RPMI8226 (cell line): ENCODE measurements around the gene GIPC2.
"Not testable (repeated sequence)": the region's sequence is repeated elsewhere in the genome, so short reads cannot be mapped to it uniquely, and the experiment has no call there.

Source experiments
- DNase-seq: peaks from one replicate; pipeline ENCODE4 v3.0.0-alpha.2; 2015

Gene GIPC2, protein sequence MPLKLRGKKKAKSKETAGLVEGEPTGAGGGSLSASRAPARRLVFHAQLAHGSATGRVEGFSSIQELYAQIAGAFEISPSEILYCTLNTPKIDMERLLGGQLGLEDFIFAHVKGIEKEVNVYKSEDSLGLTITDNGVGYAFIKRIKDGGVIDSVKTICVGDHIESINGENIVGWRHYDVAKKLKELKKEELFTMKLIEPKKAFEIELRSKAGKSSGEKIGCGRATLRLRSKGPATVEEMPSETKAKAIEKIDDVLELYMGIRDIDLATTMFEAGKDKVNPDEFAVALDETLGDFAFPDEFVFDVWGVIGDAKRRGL

DNA sequence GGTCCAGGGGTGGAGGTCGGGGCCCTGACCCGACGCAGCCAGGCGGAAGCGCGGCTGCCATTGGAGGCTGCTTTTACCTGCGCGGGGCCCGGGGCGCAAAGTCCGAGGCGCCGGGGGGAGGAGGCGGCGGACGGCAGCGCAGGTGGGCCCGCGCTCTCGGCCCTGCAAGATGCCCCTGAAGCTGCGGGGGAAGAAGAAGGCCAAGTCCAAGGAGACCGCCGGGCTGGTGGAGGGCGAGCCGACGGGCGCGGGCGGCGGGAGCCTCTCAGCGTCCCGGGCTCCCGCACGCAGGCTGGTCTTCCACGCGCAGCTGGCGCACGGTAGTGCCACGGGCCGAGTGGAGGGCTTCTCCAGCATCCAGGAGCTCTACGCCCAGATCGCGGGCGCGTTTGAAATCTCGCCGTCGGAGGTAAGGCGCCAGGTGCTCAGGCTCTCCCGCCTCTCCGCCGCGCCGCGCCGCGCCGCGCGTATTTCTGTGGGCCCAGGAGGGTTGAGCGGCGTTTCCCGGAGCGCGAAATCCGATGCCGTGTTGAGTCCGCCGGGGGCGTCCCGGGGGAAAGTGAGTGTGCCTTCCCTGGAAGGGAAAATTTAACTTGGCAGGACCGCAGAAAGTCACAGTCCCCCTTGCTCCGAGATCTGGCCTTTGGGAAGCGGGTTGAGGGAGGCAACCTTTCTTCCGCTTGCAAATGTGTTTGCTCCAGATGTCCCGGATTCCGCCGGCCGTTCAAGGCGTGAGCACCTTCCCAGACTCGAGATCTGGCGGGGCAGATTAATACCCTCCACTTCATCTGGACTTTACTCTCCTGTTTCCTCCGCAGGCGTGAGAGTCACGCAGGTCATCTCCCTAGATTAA is at the start of gene GIPC2:
Gene GIPC2, plus strand, starts transcription at position 41 of the 853 bp plus-strand sequence. Its CDS starts 129 bp downstream, at position 170.
- DNase-seq: no peak

DNA sequence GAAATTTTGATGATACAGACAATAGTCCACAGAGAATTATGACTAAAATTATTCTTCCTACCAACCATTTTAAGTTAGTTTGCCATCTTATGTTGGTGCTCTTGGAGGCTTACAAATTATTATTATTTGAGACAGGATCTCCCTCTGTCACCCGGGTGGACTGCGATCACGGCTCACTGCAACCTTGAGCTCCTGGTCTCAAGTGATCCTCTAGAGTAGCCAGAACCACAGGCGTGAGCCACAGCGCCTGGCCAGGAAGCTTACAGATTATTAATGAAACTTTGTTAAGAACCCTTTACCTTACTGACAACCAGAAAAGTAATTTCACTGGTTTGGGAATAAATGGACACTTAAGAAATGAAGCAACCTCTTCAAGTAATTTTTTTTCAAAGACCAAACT is 49.0 kb upstream of the GIPC2 start:
- no peak for DNase-seq

DNA sequence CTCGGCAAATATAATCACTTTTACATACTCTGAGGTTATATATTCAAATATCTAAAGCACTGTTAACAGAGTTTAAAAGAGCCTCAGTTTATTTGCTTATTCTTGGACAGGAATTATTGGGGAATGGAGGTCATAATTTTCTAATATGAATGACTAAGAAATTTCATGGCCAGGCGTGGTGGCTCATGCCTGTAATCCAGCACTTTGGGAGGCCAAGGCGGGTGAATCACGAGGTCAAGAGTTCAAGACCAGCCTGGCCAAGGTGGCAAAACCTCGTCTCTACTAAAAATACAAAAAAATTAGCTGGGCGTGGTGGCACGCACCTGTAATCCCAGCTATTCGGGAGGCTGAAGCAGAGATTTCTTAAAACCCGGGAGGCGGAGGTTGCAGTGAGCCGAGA is 45.2 kb upstream of the GIPC2 start:
- not testable (repeated sequence) for DNase-seq

DNA sequence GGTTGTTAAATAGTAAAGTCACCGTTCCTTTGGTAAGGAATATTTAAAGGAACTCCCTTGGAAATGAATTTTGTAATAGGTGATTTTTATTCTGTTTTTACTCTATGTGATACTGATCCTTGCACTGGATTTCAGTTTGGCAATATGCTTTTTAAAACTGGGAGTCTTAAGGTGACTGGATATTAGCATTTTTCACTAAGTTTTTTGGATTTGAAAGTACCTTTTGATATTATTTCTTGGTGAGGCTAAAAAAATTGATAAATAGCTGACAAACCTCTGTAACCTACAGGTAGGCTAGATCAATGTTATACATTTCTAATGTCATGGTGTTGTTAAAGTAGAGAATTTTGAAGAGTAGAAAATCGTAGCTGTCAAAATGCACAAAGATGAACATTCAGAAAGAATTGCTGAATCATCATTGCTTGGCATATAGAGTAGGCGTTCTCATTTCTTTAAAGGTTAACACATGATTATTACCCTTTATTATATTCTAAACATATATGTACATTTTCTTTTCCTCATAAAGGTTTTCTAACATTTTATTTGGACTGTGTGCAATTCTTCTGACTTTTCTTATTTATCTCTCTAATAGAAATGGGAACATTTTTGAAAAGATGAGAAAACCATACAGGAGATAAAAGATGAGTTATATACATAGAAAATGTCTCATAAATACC is 42.6 kb upstream of the GIPC2 start:
- no peak for DNase-seq

DNA sequence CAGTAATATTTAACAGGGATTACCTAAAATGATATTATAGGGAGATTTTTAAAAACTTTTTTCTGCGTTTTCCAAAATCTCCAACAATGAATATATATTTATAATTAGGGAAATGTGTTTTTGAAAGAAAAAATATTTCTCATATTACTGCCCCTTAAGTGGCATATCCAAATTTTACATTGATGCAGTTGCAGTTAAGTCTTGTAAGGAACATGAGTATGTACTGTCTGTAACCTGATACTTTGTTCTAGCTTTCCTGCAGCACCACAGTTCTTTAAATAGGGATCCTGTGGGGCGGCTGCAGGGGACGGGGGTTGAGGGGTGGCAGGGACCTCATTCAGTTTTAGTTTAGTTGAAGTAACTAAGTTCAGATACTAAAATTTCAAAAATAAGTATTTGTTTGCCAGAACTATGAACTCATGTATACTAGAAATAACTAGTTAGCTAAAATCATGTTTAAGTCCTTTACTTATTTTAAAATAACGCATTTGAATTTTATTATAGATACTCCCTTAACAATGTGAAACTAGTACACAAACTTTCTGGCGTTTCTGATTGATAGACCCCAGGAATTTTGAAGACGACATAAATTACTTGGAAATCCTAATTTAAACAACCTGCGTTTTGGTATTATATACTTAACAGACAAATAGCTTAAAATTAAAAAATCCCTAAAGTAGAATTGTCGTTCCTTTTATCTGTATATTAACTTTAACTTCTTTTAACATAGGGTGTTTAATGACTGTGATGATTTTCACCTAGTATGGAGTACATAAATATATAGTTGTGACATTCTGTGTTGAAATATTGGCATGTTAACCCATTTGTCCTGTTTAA is 41.7 kb upstream of the GIPC2 start:
- peak; percentile 50 for DNase-seq

DNA sequence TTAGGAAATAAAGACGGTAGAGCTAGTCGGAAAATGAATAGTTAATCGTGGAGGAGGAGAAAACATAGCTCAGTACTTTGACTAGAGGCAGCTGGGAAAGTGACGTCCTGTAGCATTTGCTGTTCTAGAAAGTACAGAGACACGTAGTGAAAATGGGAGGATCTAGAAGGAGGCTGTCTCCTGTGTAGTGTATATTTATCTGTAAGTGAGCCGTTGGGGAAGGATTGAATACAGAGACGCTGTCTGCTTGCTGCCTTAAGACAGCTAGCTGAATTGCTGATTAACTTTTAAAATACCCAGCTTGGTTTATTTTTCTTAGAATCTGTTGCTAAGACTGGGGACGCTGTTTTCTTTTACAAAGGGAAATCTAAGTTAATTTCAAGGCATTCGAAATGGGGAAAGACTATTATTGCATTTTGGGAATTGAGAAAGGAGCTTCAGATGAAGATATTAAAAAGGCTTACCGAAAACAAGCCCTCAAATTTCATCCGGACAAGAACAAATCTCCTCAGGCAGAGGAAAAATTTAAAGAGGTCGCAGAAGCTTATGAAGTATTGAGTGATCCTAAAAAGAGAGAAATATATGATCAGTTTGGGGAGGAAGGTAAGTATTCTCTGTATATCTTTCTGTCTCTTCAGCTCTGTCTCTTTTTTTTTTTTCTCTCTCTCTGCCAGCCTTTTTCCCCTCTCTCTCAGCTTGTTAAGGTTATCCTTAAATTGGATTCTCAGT is 40.9 kb upstream of the GIPC2 start, which contains the start of gene DNAJB4:
Gene DNAJB4, plus strand, starts transcription at position 221 of the 729 bp plus-strand sequence. Its CDS starts 172 bp downstream, at position 393.
- DNase-seq: peak; percentile 90

DNA sequence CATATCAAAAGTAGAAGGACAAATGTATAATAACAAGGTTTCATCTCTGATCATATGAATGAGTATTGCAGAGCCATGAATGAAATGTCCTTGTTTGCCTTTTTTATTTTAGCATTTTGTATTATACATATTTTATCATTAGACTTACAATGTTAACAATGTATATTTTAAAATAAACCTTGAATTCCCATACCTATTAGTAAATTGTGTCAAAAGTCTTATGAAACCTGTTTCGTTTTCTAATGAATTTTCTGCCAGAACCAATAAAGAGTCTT is 40.4 kb upstream of the GIPC2 start:
- no peak for DNase-seq

DNA sequence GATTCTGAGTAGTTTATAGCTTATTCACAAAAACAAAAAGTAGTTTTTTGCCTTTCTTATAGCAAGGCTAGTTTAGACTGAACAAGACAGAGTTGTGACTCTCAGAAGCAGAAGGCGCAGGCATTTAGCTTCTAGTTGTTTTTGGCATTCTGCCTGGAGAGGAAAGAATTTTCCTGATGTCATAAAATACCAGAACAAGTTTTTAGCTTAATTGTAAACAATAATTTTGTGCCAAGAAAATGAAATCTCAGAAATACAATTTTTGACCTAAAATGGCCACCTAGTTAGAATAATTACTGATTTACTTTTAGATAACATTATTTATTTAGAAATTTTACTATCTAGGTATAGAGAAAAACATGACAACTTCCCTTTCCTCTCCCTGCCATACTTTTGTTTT is 40.0 kb upstream of the GIPC2 start:
- peak; percentile 74 for DNase-seq

DNA sequence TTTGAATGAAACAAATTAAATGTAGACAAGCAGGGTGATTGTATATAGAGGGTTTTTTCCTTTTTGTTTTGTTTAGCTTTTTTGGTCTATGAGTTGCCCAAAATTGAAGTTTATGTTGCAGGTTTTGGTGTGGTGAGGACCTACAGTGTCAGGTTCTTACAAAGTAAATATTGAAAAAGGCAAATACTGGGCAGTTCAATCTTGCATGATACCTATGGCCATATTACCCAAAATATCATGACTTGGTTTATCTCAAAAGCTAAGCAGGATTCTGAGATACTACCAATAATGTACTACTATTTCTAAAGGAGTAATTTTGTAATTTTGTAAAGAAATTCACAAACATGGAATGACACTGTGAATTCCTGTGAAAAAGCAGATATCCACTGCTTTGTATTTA is 39.2 kb upstream of the GIPC2 start:
- DNase-seq: no peak

DNA sequence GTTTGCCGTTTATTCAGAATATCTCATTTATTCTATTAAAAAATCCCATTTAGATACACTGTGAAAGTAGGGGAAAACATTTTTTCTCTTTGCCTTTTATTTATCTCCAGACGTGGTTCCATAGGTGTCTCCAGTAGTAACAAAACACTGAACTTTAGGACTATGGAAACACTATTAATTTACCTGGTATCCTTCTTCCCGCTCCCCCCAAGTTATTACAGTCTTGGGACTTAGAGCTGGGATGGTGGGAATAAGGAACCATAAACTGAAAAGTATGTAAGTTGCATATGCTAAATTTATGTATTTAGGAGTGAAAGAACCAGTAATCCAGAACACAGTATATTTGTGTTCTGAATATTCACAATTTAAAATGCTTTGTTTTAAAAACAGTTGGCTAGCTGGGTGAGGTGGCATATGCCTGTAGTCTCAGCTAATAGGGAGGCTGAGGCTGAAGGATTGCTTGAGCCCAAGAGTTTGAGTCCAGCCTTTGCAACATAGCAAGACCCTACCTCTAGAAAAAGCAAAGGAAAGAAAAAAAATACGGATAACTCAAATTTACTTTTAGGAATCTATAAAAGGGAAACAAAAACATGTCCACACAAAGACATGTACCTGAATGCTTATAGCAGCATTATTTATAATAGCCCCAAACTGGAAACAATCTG is 38.0 kb upstream of the GIPC2 start:
- no peak for DNase-seq

DNA sequence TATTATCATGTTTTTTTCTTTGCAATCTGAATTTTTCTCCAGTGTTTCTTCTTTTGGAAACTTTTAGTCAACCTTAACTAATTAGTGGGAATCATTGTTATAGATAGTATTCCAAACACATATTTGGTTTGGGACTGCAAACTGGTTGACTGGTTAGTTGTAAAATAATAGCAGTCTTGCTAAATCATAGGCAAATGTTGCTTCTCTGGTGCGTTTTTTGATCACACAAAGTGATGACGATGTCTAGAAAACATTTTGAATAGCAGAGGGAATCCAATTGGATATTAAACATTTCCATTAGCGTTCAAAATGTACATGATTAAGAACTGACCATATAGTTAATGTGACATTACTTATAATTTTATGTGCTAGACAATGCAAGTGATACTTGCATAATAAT is 36.5 kb upstream of the GIPC2 start:
- DNase-seq: no peak

DNA sequence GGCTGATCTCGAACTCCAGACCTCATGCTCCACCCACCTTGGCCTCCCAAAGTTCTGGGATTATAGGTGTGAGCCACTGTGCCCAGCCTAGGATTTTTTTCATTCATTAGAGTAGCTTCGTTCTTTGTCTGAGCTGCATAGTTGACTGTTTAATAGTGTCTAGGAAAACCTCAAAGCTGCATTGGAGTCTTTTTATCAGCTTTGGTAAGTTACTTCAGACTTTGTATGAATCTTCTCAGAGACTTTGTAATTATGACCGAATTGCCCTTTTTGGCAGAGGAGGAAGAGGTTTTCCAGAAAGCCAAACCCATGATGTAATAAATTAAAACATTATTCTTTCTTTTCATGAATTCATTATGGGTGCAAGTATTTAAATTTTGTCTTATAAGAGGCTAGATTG is 35.9 kb upstream of the GIPC2 start:
- no peak for DNase-seq

DNA sequence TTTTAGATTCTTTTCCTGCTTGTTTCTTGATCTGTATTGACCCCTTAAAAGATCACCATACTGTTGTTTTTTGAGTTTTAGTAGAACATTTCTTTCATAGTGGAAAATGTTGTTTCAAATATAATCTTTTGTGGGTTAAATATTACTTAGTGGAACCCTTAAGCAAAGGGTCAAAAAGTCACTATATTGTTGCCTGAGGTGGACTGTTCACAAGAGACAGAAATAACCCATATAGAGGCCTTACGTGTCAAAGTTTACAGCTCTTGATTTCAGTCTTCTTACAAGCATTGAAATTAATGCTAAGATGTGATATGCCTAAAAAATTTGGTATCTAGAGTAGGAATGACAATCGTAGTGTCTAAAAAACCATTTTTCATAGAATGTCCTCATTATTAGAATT is 34.7 kb upstream of the GIPC2 start:
- no peak for DNase-seq

DNA sequence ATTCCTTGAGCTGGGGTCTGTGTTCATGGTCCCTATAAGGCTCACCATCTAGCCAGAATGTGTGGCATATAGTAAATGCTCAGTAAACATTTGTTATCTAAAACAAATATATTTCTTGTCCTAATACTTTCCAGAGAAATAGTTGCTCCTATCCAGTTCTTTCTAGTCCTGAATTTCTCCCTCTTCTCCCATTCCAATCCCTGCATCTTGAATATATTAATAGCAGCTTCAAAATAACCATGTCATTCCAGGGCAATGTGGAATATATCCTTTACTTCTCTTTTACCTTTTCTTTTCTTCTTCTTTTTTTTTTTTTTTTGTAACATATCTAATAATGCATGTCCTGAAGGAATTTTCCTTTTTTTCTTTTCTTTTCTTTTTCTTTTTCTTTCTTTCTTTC is 30.6 kb upstream of the GIPC2 start:
- no peak for DNase-seq

DNA sequence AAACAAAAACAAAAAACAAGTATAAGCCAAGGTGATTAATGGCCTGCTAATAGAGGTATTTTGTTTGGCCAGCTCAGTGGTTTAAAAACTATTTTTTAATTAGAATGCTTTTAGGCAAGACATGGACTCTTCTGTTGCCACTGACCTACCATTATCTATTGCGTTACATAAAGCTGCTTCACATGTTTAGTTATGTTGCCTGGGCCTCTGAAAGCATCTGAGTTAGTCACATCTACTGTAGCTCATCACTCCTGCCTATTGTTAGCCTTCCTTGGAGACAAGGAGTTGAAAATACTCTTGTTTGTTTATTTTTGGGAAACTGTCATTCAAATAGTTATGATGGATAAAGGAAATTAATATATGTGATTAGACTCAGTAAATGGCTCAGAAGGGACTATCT is 26.7 kb upstream of the GIPC2 start:
- no peak for DNase-seq

DNA sequence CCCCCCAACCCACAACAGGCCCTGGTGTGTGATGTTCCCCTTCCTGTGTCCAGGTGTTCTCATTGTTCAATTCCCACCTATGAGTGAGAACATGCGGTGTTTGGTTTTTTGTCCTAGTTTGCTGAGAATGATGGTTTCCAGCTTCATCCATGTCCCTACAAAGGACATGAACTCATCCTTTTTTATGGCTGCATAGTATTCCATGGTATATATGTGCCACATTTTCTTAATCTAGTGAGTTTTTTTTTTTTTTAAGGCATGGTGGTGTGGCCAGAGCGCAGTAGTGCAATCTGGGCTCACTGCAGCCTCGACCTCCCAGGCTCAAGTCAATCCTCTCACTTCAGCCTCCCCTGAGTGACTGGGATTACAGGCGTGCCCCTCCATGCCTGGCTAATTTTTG is 24.6 kb upstream of the GIPC2 start:
- not testable (repeated sequence) for DNase-seq

DNA sequence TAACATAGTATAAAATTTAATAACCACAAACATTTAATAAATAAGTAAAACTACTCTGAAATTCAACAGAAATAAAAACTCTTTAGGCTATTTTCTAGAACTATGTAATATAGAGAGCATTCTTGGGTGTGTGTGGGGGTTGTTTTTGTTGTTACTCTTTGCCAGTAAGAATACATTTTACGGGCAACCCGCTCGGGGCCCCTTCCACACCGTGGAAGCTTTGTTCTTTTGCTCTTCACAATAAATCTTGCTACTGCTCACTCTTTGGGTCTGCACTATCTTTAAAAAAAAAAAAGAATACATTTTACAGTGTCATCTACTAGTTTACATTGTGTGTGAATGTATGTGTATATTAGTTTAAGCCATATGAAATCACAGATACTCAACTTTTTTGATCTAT is 16.0 kb upstream of the GIPC2 start:
- DNase-seq: no peak

DNA sequence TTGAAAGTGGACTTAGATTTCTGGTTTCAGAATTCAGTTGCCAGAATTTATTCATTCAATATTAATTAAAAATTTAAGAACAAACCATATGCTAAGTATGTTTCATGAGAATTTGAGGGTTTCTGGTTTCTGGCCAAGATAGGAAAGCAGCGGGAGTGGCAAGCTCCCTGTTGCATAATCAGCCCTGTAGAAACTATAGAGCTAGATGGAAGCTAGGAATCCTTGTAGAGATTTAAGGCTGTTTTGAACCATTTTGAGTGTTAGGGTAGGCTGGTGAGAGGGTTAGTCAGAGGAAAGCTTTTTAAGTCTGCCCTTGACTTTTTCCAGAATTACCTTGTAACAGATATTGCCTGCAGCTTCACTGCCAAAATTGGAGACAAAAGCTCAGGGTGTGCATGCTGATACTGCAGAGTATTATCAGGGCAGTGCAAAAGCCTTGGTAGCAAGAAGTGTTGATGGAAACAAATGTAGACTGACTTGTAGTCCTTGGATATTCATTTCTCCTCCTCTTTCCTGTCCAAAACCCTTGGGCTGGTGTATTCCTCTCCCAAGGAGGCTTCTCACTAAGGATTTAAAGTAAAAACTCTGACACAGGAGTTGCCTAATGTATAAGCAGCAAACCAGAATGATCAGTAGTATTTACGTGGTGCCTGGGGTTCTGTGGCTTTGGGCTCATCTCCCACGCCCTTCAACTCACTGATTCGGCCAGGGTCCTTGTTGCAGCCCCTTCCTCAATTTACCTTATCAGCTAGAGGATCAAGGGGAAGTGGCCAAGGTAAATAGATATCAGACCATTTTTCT is 12.6 kb upstream of the GIPC2 start:
- DNase-seq: no peak

DNA sequence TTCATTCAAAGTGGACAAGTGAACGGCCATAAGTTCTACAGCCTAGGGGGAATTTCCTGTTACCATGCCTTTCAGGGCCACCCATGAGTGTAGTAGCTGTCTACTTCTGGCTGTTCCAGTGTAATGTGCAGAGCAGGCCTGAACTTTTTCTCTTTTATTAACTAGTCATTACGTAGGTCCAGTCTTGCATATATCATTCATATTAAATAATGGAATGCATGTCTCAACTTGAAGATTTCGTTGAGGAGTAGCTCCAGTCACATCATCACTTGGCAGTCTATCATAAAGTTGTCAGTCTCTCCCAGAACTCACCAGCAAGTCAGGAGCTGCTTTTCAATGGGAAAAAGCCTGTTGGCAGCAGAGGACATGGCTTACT is 12.0 kb upstream of the GIPC2 start:
- no peak for DNase-seq

DNA sequence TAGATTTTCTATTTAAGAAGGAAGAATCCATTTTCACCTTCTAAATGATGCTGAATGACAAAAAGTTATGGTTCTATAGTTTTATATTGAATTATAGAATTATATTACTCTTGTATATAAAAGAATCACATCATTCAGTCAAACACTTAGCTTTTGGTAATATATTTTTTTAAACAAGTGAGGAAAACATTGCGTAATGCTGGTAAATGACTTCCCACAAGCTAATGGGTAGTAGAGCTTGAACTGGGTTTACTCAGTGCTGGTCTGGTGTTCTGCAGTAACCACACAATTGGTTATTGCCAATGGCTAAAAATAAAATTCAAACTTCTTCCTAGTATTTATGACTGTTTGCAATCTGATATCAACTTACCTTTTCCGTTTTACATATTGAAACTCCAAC is 10.6 kb upstream of the GIPC2 start:
- no peak for DNase-seq

DNA sequence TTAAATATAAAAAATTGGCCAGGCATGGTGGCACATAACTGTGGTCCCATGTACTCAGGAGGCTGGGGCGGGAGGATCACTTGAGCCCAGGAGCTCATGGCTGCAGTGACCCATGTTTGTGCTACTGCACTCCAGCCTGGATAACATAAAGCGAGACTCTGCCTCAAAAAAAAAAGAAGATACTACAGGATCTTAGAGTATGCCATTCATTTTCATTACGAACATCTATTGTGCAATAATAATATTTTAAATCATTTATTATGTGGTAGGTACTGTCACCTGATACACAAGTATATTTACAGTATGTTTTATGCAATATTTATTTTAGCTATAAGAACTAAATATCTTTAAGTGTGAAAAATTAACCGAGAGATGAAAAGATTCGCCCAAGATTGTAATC is 9.3 kb upstream of the GIPC2 start:
- no peak for DNase-seq
